ENCODE data around the gene RILPL1. TPM values are rescaled to one million over a fixed set of nuclear protein-coding genes. Genes with fewer than 3 reads are reported as not detected.
"Not testable (repeated sequence)": the region's sequence is repeated elsewhere in the genome, so short reads cannot be mapped to it uniquely, and the experiment has no call there.

Gene RILPL1
- total and polyA plus RNA-seq, 2 of the 4 experiments (the other 2 are of a cell fraction): 11.1 to 19.8 TPM

DNA sequence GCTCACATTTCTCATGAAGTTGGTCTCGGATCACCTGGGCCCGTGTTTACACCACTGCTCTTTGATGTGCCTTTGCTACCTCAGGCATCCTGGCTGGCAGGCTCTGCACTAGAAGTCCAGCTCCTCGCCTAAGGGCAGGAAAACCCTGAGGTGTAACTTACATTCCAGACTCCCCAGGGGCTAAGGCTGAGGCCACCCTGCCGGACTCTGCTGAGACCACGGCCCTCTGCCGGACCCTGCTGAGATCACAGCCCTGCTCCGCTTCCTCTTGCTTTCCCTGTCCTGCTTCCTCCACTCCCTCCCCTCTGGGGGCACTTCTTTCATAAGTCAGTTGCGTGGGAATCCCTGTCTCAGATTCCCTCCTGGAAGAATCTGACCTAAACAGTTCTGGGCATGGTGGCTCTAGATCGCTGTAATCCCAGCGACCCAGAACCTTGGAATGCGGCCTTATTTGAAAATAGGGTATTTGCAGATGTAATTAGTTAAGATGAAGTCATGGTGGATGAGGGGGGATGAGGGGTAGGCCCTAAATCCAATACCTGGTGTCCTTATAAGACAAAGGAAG lies 17.2 kb downstream of the RILPL1 start (continued):
- TF ChIP-seq MXI1 (IDR thresholded peaks at IDR 0.05; ENCODE audit: borderline replicate concordance, low read depth, low read length): no peak
- TF ChIP-seq RAD21 (IDR thresholded peaks at IDR 0.05; ENCODE audit: low read length): no peak
- no peak for TF ChIP-seq MAZ (IDR thresholded peaks at IDR 0.05; ENCODE audit: borderline replicate concordance, low read depth, low read length)
- TF ChIP-seq FOS (IDR thresholded peaks at IDR 0.05; ENCODE audit: low read depth, low read length): no peak

DNA sequence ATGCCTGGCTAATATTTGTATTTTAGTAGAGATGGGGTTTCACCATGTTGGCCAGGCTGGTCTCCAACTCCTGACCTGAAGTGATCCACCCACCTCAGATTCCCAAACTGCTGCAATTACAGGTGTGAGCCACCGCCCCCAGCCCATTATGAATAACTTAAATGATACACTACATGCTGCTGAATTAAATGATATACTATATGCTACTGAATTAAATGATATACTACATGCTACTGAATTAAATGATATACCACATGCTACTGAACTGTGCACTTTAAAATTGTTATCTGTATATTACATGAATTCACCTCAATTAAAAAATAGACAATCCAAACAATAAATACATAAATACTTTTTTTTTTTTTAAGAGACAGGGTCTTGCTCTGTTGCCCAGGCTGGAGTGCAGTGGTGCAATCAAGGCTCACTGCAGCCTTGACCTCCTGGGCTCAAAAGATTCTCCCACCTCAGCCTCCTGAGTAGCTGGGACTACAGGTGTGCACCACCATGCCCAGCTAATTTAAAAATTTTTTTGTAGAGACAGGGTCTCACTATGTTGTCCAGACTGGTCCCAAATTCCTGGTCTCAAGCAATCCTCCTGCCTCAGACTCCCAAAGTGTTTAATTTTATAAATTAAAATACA lies 18.8 kb downstream of the RILPL1 start:
- H3K4me2 ChIP-seq (ENCODE audit: low read depth, low read length); H3K4ac ChIP-seq (ENCODE audit: low read depth, low read length); H3K18ac ChIP-seq (ENCODE audit: low read depth, low read length); H3K4me3 ChIP-seq (ENCODE audit: insufficient read depth, low read depth, low read length); H2BK120ac ChIP-seq (ENCODE audit: low read depth, low read length); H3K27ac ChIP-seq (ENCODE audit: insufficient read depth, low read length); dilution Hi-C loops (cut with HindIII; ENCODE audit: low sequenced_read_pairs, unreplicated experiment); POLR2A ChIA-PET (ENCODE audit: unreplicated experiment); H2AK5ac ChIP-seq (ENCODE audit: low read depth, low read length); in situ Hi-C loops (cut with MboI; ENCODE audit: low sequenced_read_pairs); H2BK5ac ChIP-seq (ENCODE audit: low read depth, low read length, poor library complexity, severe bottlenecking); H3K23ac ChIP-seq (ENCODE audit: low read depth, low read length); H3K4me1 ChIP-seq (ENCODE audit: control insufficient read depth, insufficient read depth, low read length); H2BK15ac ChIP-seq (ENCODE audit: low read depth, low read length); H3K27me3 ChIP-seq (ENCODE audit: control insufficient read depth, insufficient read depth, low read length); intact Hi-C loops (cut with micrococcal nuclease); H2AK9ac ChIP-seq (replicated peaks; ENCODE audit: low read depth, low read length, poor library complexity); H4K91ac ChIP-seq (ENCODE audit: insufficient read depth, low read depth, low read length); H2AFZ ChIP-seq (replicated peaks; ENCODE audit: low read length, poor library complexity); H2BK20ac ChIP-seq (ENCODE audit: low read depth, low read length); H3K9ac ChIP-seq (ENCODE audit: low read depth, low read length); DNase-seq; BruUV-seq (replicated peaks); H3K56ac ChIP-seq (ENCODE audit: extremely low read depth, insufficient read depth, low read length); CTCF ChIA-PET; ATAC-seq (ENCODE audit: low read depth); H4K5ac ChIP-seq (ENCODE audit: low read depth, low read length); H3K9me3 ChIP-seq (ENCODE audit: control insufficient read depth, insufficient read depth, low read length); H3K14ac ChIP-seq (replicated peaks; ENCODE audit: low read depth, low read length); H4K8ac ChIP-seq (ENCODE audit: low read depth in 2 of 2, low read length in 2 of 2): not testable (repeated sequence)
- H4K20me1 ChIP-seq (ENCODE audit: insufficient read depth, low read length): peaks cover 11% of the 10 kb centered on the region
- WGBS, 2 experiments (ENCODE audit: extremely low coverage in 2 of 2, insufficient read length in 1 of 2): no CpG with 5 or more reads among the region's 1 CpG
- H3K79me1 ChIP-seq (ENCODE audit: low read depth in 1 of 2, low read length in 2 of 2): peaks cover 6 to 29% of the 10 kb centered on the region in 2 experiments
- peaks cover 26% of the 10 kb centered on the region for H3K9me1 ChIP-seq (ENCODE audit: insufficient read depth, low read length)
- H3K36me3 ChIP-seq (ENCODE audit: control insufficient read depth, insufficient read depth, low read length): peaks cover 48% of the 10 kb centered on the region
